Endothelial cell of umbilical vein (primary cell): ENCODE measurements around the gene WSB1. TPM values are rescaled to one million over a fixed set of nuclear protein-coding genes. Genes with fewer than 3 reads are reported as not detected.

Experiments used
- BruUV-seq: library from RNA; stranded (reverse); fragments of 400-500 nt; replicated peaks from 2 replicates; lab custom pipeline; 2021; lab: Mats Ljungman, UMichigan
- CTCF ChIA-PET: fragments of 300-600, 350-600 bp; sonication (Branson Sonifier 250); formaldehyde crosslinking; loops from one replicate; lab custom pipeline; 2021; ENCODE audit warnings: antibody characterized with exemption, inconsistent platforms; lab: Charles Lee
- POLR2A ChIA-PET: fragments of 300-600, 350-600 bp; sonication (Branson Sonifier 250); formaldehyde crosslinking; loops from one replicate; lab custom pipeline; 2021; ENCODE audit warnings: antibody characterized with exemption, inconsistent platforms; lab: Charles Lee
- DNase-seq: peaks from one replicate; pipeline ENCODE4 v3.0.0-alpha.2; 2011; ENCODE audit warnings: low read depth, low spot score
- FAIRE-seq: peaks from 2 replicates; lab custom pipeline; 2011; peaks lifted over from hg19 to GRCh38; lab: Jason Lieb, UNC
- H2AFZ ChIP-seq: 2 replicates; pipeline ENCODE4 v1.6.0; 2012; ENCODE audit warnings: low read depth, low read length, control low read depth, inconsistent platforms
- H3K27ac ChIP-seq: 2 replicates; pipeline ENCODE4 v1.5.1; 2011; ENCODE audit warnings: low read depth, mild to moderate bottlenecking, control low read depth, low read length, moderate library complexity; ENCODE audit not compliant: insufficient read depth
- H3K27me3 ChIP-seq, 2 experiments: 2 replicates each; pipeline versions ENCODE4 v1.6.0 to v1.6.1; 2011; ENCODE audit warnings: low read length in 2 of 2, mixed read lengths in 1 of 2; ENCODE audit not compliant: control insufficient read depth in 2 of 2, insufficient read depth in 2 of 2
- H3K36me3 ChIP-seq, 2 experiments: 2 replicates in 1 of 2; 3 replicates in 1 of 2; pipeline ENCODE4 v1.5.1; 2011; ENCODE audit warnings: low read length in 2 of 2, mild to moderate bottlenecking in 1 of 2, moderate library complexity in 1 of 2; ENCODE audit not compliant: control insufficient read depth in 2 of 2, insufficient read depth in 2 of 2; ENCODE audit errors: extremely low read depth in 1 of 2
- H3K4me1 ChIP-seq: 3 replicates; pipeline ENCODE4 v1.5.1; 2011; ENCODE audit warnings: mild to moderate bottlenecking, low read length; ENCODE audit not compliant: control insufficient read depth, insufficient read depth; ENCODE audit errors: extremely low read depth
- H3K4me2 ChIP-seq: 2 replicates; pipeline ENCODE4 v1.6.1; 2011; ENCODE audit warnings: low read length, control low read depth, mixed read lengths; ENCODE audit not compliant: insufficient read depth
- H3K4me3 ChIP-seq, 3 experiments: fragments of 200-600 bp in 1 of 3; sonication (generic), shearing (Covaris generic) in 1 of 3; replicated peaks in 1 of 3; 2 replicates each; pipeline ENCODE4 v1.5.1; 2011 to 2016; ENCODE audit warnings: control low read depth in 3 of 3, low read length in 3 of 3, mild to moderate bottlenecking in 2 of 3, inconsistent platforms in 1 of 3, low read depth in 1 of 3, moderate library complexity in 1 of 3; ENCODE audit not compliant: insufficient read depth in 1 of 3
- H3K79me2 ChIP-seq: 2 replicates; pipeline ENCODE4 v1.6.0; 2012; ENCODE audit warnings: low read length, inconsistent platforms; ENCODE audit not compliant: control insufficient read depth, insufficient read depth
- H3K9ac ChIP-seq: replicated peaks from 2 replicates; pipeline ENCODE3; 2011; ENCODE audit warnings: low read length, control low read depth; ENCODE audit not compliant: insufficient read depth; ENCODE audit errors: extremely low read depth
- H3K9me1 ChIP-seq: replicated peaks from 3 replicates; pipeline ENCODE4 v1.6.0; 2011; ENCODE audit warnings: mild to moderate bottlenecking, low read length; ENCODE audit not compliant: control insufficient read depth, insufficient read depth; ENCODE audit errors: extremely low read depth
- H3K9me3 ChIP-seq: replicated peaks from 2 replicates; pipeline ENCODE4 v1.5.1; 2012; ENCODE audit warnings: low read length, inconsistent platforms; ENCODE audit not compliant: control insufficient read depth, insufficient read depth
- H4K20me1 ChIP-seq: replicated peaks from 2 replicates; pipeline ENCODE3; 2011; ENCODE audit warnings: mild to moderate bottlenecking, low read length; ENCODE audit not compliant: control insufficient read depth, insufficient read depth; ENCODE audit errors: extremely low read depth
- EZH2 ChIP-seq: IDR thresholded peaks from 2 replicates; pipeline ENCODE4 v1.6.1; 2012; ENCODE audit warnings: borderline replicate concordance, low read depth, mild to moderate bottlenecking, moderate library complexity, low read length, inconsistent platforms; ENCODE audit not compliant: severe bottlenecking
- FOS ChIP-seq: IDR thresholded peaks from 2 replicates; pipeline ENCODE4 v1.6.1; 2011; ENCODE audit warnings: mild to moderate bottlenecking, low read length, moderate library complexity, borderline replicate concordance; ENCODE audit not compliant: insufficient read depth
- GATA2 ChIP-seq: IDR thresholded peaks from 2 replicates; pipeline ENCODE4 v1.7.0; 2011; ENCODE audit warnings: low read depth, mild to moderate bottlenecking, moderate library complexity, mixed read lengths, low read length; ENCODE audit not compliant: insufficient read length, insufficient read depth
- JUN ChIP-seq: IDR thresholded peaks from 2 replicates; pipeline ENCODE4 v1.6.1; 2011; ENCODE audit warnings: borderline replicate concordance, low read depth; ENCODE audit not compliant: insufficient read length, insufficient read depth
- MYC ChIP-seq: IDR thresholded peaks from one replicate; pipeline ENCODE4 v1.6.1; 2011; ENCODE audit warnings: mild to moderate bottlenecking, low read depth, low read length
- POLR2A ChIP-seq: IDR thresholded peaks from 2 replicates; pipeline ENCODE4 v1.6.1; 2012; ENCODE audit warnings: low read depth, mild to moderate bottlenecking, control low read depth, low read length
- POLR2AphosphoS5 ChIP-seq: IDR thresholded peaks from 2 replicates; pipeline ENCODE4 v1.6.1; 2012; ENCODE audit warnings: low read depth, mild to moderate bottlenecking, control low read depth, low read length, moderate library complexity; ENCODE audit not compliant: insufficient read depth
- dilution Hi-C: fragments of 300-500 bp; cut with MboI; formaldehyde crosslinking; loops from one replicate; pipeline ENCODE4 v1.15.0; 2019; ENCODE audit warnings: low sequenced_read_pairs; ENCODE audit not compliant: extremely low pct_ligation_motif_present
- intact Hi-C: fragments of 100-400 bp; cut with micrococcal nuclease; formaldehyde crosslinking; loops from one replicate; pipeline ENCODE4 v1.10.0; 2022
- polyA plus RNA-seq, 4 experiments: library from polyadenylated mRNA; depleted of rRNA in 3 of 4; stranded (reverse) in 3 of 4; unstranded in 1 of 4; fragments of >200 nt; gene quantifications; 2 replicates each; pipeline versions ENCODE4 v1.2.1 to v1.2.3, GENCODE V29; 2011 to 2012; ENCODE audit warnings: missing spikeins in 1 of 4
- total RNA-seq: library from RNA; stranded (reverse); gene quantifications from 2 replicates; pipeline ENCODE4 v1.2.3, GENCODE V29; 2021
- TF ChIP-seq, protein P1 (sequence below): IDR thresholded peaks from 2 replicates; pipeline ENCODE4 v1.6.1; 2011; ENCODE audit not compliant: insufficient read depth, insufficient read length
- TF ChIP-seq, protein P2 (sequence below), 2 donors: IDR thresholded peaks; 1 replicate in 1 of 2; 2 replicates in 1 of 2; pipeline ENCODE4 v1.5.1; 2011; ENCODE audit warnings: low read length in 2 of 2, mild to moderate bottlenecking in 2 of 2, moderate library complexity in 2 of 2, control low read depth in 1 of 2, inconsistent platforms in 1 of 2, low read depth in 1 of 2; ENCODE audit not compliant: insufficient read depth in 1 of 2; ENCODE audit errors: extremely low read depth in 1 of 2

Gene WSB1
- total and polyA plus RNA-seq, 2 donors (not counting 3 experiments of a cell fraction or from before 2014, with no cell fraction given), result 471 to 736 TPM

DNA sequence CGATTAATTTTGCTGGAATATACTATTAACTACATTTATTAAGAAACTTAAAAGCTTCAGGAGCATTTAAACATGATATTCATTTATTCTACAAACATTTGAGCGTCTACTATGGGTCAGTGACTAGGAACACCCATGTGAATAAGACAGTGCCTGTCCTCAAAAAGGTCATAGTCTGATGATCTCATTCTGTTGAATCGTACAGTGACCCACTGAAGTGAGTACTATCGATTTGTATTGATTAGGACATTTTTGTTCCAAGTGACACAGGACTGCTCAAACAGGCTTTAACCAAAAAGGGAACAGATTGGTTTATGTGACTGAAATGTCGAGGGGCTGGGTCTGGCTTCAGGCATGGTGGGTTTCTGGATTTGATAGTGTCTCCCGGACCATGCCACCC lies 68.6 kb downstream of the WSB1 start:
- ChIA-PET POLR2A (no interaction called here), CTCF (interaction anchor here (1.9 kb wide), 1 partner anchor 18 kb away, joined by 5 read pairs; no protein-coding TSS in a partner anchor)
- TF ChIP-seq POLR2AphosphoS5 (no peak), EZH2 (no peak), POLR2A (no peak), GATA2 (no peak), JUN (no peak), FOS (no peak), MYC (no peak)
- TF ChIP-seq, protein P1, sequence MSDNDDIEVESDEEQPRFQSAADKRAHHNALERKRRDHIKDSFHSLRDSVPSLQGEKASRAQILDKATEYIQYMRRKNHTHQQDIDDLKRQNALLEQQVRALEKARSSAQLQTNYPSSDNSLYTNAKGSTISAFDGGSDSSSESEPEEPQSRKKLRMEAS, result no peak
- TF ChIP-seq, protein P2, sequence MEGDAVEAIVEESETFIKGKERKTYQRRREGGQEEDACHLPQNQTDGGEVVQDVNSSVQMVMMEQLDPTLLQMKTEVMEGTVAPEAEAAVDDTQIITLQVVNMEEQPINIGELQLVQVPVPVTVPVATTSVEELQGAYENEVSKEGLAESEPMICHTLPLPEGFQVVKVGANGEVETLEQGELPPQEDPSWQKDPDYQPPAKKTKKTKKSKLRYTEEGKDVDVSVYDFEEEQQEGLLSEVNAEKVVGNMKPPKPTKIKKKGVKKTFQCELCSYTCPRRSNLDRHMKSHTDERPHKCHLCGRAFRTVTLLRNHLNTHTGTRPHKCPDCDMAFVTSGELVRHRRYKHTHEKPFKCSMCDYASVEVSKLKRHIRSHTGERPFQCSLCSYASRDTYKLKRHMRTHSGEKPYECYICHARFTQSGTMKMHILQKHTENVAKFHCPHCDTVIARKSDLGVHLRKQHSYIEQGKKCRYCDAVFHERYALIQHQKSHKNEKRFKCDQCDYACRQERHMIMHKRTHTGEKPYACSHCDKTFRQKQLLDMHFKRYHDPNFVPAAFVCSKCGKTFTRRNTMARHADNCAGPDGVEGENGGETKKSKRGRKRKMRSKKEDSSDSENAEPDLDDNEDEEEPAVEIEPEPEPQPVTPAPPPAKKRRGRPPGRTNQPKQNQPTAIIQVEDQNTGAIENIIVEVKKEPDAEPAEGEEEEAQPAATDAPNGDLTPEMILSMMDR (IDR thresholded peaks at IDR 0.05; ENCODE audit: extremely low read depth in 1 of 2, insufficient read depth in 1 of 2, low read depth in 1 of 2, low read length in 2 of 2), result no peak
- DNase-seq (no peak), FAIRE-seq (no peak)
- H3K9me3 ChIP-seq, result no peaks in the 10 kb centered on the region
- H2AFZ ChIP-seq, result no peak overlapping the region
- no peaks in the 10 kb centered on the region for H3K36me3 ChIP-seq
- H3K79me2 ChIP-seq, result no peaks in the 10 kb centered on the region
- H3K9ac ChIP-seq, result no peak overlapping the region
- H3K4me3 ChIP-seq, result no peak overlapping the region
- dilution Hi-C loops, result no loop called here
- no TSS peak for BruUV-seq
- no peaks in the 10 kb centered on the region for H3K27me3 ChIP-seq
- H3K9me1 ChIP-seq, result no peaks in the 10 kb centered on the region
- H4K20me1 ChIP-seq, result no peaks in the 10 kb centered on the region
- H3K4me2 ChIP-seq, result no peak overlapping the region
- no peaks in the 10 kb centered on the region for H3K4me1 ChIP-seq
- no peak overlapping the region for H3K27ac ChIP-seq
- intact Hi-C loops, result no loop called here
